MV-4-11 (cell line): ENCODE measurements around the gene KCNQ1.

ENCODE experiments used
- DNase-seq: peaks from one replicate; lab custom pipeline; 2025; lab: John Stamatoyannopoulos, UW

The KCNQ1 gene

GRCh38 chr11:2779981-2780849, 335.4 kb downstream of the KCNQ1 start:
- DNase-seq: no peak

- DNase-seq: no peak
Observed at GRCh38 chr11:2780850-2781407, 336.1 kb downstream of the KCNQ1 start.

- no peak for DNase-seq
Observed at GRCh38 chr11:2781408-2782274, 336.8 kb downstream of the KCNQ1 start.

GRCh38 chr11:2782769-2783168, 338.0 kb downstream of the KCNQ1 start:
- no peak for DNase-seq

GRCh38 chr11:2783536-2784082, 338.8 kb downstream of the KCNQ1 start:
- DNase-seq: peak; percentile 18

GRCh38 chr11:2787816-2788167, 343.0 kb downstream of the KCNQ1 start:
- no peak for DNase-seq

GRCh38 chr11:2788168-2789071, 343.6 kb downstream of the KCNQ1 start:
- no peak for DNase-seq

- no peak for DNase-seq
Observed at GRCh38 chr11:2789331-2789730, 344.5 kb downstream of the KCNQ1 start.

GRCh38 chr11:2789791-2790567, 345.2 kb downstream of the KCNQ1 start:
- DNase-seq: no peak

- no peak for DNase-seq
Observed at GRCh38 chr11:2790568-2790921, 345.7 kb downstream of the KCNQ1 start.

- DNase-seq: no peak
Observed at GRCh38 chr11:2791139-2791520, 346.3 kb downstream of the KCNQ1 start.

GRCh38 chr11:2791521-2792380, 346.9 kb downstream of the KCNQ1 start:
- DNase-seq: no peak

- DNase-seq: no peak
Observed at GRCh38 chr11:2792381-2793250, 347.8 kb downstream of the KCNQ1 start.

- no peak for DNase-seq
Observed at GRCh38 chr11:2793701-2794045, 348.9 kb downstream of the KCNQ1 start.

GRCh38 chr11:2794046-2794967, 349.5 kb downstream of the KCNQ1 start:
- DNase-seq: peak; percentile 51

GRCh38 chr11:2794968-2795322, 350.1 kb downstream of the KCNQ1 start:
- DNase-seq: no peak

- DNase-seq: no peak
Observed at GRCh38 chr11:2795491-2795991, 350.7 kb downstream of the KCNQ1 start.

GRCh38 chr11:2796091-2796490, 351.3 kb downstream of the KCNQ1 start:
- DNase-seq: peak; percentile 7
